GM11168 (cell line): ENCODE measurements around the gene RASD2.

Experiments
- in situ Hi-C: fragments of 300-500 bp; cut with MboI; formaldehyde crosslinking; loops from one replicate; pipeline ENCODE4 v1.12.0; 2022; ENCODE audit warnings: low sequenced_read_pairs; ENCODE audit not compliant: unreplicated experiment

The RASD2 gene

DNA sequence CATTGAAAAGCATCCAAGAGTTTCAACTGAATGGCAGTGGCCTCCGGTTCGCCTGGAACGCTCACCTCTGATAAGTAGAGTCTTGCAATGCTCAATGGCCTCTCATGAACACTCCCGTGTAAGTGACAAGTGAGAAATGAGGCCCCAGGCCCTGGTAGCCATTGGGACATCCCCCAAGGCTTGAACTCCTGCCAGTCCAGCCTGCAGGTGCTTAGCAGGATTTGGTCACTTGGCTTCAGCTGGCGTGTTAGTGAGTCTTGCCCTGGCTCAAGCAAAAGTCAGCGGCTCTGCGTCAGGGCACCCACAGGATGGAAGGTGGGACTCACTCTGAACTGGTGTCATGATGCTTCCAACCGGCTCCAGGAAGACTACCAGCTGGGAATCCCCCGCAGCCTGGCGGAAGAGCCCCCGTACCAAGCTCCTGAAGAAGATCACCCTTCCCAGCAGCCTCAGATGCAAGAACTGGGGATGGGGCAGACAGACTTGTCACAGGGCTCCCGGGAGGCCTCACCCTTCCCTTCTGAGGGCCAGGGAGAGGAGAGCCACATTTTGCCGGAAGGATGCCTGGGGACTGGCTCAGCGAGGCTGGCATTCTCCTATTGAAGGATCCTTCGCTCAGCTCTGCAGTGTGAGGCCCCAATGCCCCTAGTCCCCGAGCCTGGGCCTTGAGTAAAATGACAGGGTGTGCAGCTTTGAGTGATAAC is 57.2 kb downstream of the RASD2 start:
- in situ Hi-C loops = no loop called here

DNA sequence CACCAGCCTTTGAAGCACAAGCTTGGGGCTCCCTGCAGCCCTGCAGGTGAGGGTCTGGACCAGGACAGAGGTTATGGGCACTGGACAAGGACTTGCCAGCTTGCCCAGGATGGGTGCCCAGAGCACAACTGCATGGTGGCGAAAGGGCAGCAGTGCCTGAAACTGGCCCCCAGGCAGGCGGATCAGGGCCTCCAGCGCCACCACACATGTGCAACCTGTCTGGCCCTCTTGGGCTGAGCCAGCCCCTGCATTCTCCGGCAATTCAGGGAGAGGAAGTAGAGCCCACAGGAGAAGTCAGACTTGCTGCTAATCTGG is 57.7 kb downstream of the RASD2 start:
- in situ Hi-C loops = no loop called here

DNA sequence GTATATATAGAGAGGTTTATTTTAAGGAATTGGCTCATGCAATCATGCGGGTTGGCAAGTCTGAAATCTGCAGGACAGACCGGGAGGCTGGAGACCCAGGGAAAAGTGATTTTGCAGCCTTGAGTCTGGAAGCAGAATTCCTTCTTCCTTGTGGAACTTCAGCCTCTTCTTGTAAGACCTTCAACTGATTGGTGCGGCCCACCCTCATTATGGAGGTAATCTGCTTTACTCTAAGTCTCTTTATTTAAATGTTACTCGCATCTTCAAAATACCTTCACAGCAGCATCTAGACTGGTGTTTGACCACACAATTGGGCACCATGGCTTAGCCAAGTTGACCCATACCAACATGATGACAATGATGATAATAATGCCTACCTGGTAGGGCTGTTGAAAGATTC is 58.7 kb downstream of the RASD2 start:
- in situ Hi-C loops = no loop called here

DNA sequence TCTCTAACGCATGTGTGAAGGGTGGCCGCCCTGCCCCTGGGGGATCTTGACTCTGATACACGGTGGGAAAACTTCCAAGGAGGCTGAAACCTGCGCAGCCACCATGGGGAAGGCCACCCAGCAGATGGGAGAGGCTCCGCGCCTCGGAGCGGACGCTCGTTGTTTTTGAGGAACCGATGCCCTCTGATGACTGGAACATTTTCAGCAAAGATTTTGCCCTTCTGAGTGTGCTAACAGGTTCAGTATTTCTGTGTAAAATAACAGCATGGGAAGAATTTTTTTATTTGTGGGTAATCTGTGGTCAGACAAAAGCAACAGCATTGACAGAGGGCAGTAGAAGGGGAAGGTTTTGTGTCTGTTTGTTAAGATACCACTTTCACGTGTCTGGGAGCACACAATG is 59.8 kb downstream of the RASD2 start:
- in situ Hi-C loops = no loop called here

DNA sequence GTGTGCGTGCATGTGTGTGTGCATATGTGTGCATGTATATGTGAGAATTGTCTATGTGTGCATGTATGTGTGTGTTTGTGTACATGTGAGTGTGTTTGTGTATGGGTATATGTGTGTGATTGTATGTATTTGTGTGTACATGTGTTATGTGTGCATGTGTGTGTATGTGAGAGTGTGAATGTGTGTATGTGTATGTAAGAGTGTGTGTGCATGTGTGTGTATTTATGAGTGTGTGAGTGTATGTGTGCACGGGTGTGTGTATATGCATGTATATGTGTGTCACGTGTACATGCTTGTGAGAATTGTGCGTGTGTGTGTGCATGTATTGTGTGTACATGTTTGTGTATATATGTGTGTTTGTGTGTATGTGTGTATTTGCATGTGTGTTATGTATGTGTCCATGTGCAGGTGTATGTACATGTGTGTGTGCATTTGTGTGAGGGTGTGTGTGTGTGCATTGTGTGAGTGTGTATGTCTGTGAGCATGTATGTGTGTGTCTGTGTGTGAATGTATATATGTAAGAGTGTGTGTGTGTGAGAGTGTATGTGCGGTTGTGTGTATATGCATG is 60.5 kb downstream of the RASD2 start:
- in situ Hi-C loops = no loop called here

DNA sequence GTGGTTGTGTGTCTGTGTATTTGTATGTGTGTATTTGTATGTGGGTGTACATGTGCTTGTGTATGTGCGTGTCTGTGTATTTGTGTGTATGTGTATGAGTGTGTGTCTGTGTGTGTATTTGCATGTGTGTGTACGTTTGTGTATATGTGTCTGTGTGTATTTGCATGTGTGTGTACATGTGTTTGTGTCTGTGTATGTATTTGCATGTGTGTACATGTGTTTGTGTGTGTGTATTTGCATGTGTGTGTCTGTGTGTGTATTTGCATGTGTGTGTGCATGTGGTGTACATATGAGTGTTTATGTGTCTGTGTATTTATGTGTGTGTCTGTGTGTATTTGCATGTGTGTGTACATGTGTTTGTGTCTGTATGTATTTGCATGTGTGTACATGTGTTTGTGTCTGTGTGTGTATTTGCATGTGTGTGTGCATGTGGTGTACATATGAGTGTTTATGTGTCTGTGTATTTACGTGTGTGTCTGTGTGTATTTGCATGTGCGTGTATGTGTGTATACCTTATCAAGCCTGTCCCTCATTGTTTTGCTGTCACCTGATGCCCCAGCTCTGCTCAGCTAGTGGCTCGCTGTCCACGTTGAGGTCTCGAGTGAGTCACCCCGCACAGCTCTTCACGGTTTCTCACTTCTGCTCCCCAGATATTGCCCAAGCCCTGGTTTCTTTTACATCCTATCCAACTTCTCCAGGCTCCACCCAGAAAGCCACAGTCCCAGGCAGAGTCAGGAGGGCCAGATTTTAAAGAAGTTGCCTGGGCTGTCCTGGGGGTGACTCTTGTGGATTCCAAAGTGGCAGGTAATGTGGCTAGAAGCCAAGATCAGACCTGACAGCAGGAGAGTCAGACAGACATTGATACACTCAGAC is 61.3 kb downstream of the RASD2 start:
- in situ Hi-C loops = no loop called here
